CD4-positive, alpha-beta T cell treated with Interleukin-21 for 1 hour (primary cell): ENCODE measurements around the gene ANKS1B.
"Not testable (repeated sequence)": the region's sequence is repeated elsewhere in the genome, so short reads cannot be mapped to it uniquely, and the experiment has no call there.

Source experiments
- DNase-seq: peaks from one replicate; pipeline ENCODE4 v3.0.0-alpha.2; 2020

ANKS1B gene

DNA sequence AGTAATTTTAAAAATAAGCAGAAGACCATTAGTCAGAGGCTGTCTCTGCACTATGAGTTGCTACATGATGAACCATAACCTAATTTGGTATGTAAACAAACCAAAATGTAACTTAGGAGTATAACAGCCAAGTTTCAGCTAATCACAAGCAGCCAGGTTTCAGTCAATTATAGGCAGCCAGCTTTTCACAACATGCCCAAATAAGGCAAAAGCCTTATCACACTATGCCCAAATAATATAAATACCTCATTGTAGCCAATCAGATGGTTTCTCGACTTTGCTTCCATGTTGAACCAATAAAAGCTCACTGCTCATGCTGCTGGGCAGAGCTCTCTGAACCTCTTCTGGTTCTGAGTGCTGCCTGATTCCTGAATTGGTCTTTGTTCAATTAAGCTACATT, 298.6 kb downstream of the ANKS1B start:
- DNase-seq = no peak

DNA sequence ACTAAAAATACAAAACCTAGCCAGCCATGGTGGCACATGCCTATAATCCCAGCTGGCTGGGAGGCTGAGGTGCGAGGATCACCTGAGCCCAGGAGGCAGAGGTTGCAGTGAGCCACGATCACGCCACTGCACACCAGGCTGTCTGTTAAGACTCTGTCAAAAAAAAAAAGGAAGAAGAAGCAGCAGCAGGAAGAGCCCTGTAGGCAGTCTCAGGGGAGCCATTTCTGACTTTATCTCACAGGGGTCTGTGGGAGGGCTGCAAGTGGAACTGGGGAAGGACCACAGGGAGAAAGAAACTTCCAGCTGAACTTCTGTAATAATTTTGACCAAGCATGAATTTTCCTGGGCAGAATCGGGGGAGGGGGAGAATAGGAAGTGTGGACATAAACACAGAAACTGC, 304.5 kb downstream of the ANKS1B start:
- no peak for DNase-seq

DNA sequence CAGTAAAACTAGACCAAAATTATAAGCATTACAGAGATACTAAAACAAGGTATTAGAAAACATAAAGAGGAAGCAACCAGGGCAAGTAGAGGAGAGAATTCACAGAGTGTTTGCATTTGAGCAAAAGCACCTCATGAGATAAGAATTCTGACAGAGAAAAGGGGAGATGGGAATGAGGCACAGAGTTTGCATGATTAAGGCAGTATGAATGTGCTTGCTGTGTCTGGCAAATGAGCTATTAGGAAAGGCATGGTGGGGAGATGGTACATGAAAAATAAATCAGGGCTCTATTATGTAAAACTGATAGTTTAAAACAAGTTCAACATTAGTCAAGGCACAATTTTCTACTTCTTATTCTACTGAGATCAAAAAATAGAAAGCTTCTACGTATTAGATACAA, 314.1 kb downstream of the ANKS1B start:
- DNase-seq = no peak

DNA sequence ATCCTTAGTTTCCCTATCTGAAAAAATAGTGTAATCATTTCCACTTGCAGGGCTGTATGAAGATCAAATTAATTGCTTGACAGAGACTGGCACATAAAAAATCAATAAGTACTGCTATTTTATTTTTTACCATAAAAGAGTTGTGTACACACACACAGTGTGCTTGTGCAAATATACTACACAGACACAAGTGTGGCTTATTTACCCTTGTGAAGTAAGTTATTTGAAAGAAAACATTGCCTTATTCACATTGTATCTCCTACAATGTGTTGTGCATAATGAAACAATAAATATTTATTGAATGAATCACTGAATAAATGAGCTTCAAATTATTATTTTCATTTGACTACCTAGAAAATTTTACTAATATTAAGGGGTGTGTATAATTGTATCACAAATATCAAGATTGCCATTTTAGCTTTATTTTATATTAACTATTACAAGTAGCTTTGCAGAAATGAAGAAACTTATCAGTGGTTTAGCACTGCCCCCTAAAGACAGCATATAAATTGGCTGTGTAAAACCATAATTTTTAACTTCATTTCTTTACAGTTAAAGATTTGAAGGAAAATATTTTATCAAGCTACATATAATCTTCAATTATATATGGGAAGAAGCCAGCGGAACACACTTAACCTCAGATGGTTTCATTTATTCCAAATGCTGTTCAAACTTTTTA, 325.9 kb downstream of the ANKS1B start:
- no peak for DNase-seq

DNA sequence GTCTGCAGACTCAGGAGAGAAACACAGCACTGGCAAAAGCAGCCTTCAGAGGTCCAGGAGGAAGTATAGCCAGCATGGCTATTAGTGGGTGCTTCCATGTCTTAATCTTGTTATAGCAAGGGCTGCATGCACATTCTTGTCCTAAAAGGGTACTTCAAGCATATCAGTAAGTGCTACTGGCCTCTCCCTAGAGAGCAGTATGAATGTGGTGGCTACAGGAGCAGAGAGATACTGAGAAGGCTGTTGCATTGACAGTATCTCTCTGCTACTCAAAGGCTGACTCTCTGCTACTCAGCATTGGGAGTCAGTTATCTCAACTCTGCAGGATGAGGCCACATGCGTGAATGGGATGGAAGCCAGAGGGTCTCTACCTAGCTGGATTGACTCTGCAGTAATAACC, 335.2 kb downstream of the ANKS1B start:
- DNase-seq = no peak

DNA sequence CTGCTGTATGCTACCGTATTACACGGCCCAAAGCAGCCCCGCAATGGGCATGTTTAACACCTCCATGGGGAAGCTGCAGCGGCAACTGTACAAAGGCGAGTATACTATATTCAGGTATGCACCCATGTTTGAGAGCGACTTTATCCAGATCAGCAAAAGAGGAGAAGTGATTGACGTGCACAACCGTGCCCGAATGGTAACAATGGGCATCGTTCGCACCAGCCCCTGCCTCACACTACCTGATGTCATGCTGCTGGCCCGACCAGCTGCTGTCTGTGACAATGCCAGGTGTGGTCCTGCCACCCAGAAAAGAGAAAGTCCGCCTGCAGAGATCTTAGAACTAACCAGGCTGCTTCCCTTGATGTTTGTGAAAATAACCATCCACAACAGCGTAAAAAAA, 336.6 kb downstream of the ANKS1B start:
- DNase-seq = no peak

DNA sequence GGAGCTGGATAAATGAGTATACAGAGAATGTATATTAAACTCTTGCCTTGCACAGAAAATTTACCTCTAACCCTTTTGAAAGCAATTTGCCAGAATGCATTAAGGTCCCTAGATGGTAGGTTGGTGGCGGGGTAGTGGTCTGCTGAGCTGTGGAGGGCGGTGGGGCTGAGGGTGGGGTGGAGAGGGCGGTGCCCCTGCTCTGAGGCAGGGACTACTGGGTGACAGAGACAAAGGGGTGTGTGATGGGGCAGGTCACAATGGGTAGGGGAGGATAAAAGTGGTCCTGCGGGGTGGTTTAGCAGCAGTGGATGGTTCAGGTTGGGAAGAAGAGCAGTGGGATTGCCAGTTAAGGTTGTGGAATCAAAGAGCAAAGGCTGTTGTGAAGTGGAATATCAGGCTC, 337.3 kb downstream of the ANKS1B start, which contains the start of gene GARIN6:
GARIN6 (plus strand) TSS at position 301 of the 400 bp plus-strand sequence. CDS start 422 bp downstream, outside the sequence.
- no peak for DNase-seq

DNA sequence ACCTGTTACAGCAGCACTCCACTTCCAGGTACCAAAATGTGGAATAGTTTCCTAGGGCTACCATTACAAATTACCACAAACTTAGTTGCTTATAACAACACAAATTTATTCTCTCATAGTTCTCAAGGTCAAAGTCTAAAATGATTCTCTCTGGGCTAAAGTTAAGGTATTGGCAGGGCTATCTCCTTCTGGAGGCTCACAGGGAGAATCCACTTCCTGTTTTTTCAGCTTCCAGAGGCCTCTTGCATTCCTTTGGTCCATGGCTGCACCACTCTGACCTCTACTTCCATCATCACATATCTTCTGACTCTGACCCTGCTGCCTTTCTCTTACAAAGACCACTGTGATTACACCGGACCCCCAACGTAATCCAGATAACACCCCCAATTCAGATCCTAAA, 340.1 kb downstream of the ANKS1B start:
- no peak for DNase-seq

DNA sequence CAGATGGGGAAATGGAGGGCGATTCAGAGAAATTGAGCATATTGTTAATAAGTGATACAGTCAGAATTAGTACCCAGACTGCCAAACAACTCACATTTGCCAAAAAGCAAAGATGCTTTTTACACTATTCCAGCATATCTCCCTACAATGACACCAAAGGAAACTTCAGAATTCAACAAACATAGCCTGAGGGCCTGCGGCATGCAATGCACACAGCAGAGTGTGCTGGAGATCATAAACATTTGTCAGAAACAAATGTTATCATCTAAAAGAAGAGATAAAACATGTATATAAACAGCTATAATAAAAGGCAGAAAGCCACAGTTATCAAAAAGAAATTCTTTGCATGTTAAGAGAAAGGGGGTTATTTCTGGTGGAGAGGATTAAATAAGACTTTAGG, 357.3 kb downstream of the ANKS1B start:
- no peak for DNase-seq

DNA sequence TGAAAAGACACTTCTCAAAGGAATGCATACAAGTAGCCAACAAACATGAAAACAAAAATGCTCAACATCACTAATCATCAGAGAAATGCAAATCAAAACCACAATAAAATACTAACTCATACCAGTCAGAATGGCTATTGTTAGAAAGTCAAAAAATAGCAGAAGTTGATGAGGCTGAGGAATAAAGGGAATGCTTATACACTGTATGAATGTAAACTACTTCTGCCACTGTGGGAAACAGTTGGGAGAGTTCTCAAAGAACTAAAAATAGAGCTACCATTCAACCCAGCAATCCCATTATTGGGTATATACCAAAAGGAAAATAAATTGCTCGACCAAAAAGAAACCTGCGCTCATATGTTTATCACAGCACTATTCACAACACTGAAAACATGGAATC, 360.1 kb downstream of the ANKS1B start:
- DNase-seq = not testable (repeated sequence)

DNA sequence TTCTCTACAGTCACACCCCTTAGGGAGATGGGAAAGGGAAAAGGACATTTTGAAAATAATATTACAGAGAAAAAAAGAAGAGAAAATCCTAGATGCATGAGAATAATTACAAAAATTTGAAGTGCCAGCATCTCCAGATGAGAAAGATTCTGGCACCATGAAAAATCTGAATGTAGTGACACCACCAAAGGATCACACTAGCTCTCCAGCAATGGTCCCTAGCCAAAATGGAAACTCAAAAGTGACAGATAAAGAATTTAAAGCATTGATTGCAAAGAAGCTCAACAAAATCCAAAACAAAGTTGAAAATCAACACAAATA, 364.6 kb downstream of the ANKS1B start:
- no peak for DNase-seq

DNA sequence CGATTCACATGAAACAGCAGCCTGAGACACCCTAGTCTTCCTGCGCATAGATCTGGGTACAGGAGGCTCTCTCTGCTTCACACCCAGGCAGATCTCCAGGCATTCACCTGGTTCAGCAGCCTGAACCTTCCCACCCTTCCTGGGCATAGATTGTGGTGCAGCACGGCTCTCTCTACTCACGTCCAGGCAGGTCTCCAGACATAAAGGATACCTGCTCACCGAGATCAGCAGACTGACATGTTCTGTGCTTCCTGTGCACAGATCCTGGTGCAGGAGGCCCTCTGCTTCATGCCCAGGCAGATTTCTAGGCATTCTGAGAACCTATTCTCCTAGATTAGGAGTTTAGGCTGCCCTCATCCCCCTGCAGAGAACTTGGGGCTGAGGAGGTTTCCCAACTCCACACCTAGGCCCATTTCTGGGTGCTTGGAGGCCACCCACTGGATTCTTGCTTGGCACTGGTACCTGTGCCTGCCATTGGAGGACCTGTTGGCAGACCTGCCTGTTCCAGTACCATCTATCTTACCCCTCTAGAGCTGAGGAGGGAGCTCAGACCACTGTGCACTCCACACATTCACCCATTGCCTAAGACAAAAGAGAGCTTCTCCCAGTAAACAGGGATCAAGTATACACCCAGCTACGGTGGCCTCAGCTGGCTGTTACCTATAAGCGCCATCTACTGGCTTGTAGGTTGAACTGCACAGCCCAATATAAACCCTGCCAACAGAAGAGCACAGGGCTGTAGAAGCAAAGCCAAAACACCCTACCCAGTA, 365.2 kb downstream of the ANKS1B start:
- no peak for DNase-seq

DNA sequence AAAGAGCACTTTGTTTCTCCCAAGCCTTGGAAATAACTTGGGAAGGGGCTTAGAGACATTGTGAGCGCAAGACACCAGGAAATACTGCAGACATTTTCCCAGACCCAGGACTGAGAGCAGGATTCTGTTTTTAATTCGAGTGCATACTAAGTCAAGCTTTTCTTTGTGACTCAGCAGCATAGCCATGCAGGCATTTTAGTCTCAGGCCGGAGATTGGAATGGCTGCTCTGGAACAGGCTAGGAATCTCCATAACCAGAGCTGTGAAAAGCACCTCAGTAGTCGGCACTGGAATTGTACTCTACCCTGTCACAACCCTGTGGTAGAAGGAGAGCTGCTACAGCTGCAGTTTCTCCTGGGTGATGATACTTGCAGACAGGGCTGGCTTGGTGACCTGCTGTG, 366.1 kb downstream of the ANKS1B start:
- DNase-seq = no peak

DNA sequence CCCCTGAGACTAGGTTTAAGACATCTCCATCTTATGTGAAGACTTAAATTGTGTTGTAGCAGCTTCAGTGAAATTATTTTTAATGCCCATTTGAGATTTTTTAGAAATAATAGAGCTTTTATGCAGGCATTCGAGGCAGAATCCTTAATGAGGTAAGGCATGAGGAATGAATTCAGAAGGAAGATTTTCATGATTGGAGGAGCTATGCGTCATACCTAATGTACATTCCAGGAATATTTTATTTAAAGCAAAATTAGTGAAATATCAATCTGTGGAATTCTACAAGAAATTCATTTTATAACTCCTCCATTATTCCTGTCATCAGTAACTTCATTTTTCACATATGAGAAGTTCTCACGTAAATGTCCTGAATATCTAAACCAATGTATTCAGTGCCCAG, 373.1 kb downstream of the ANKS1B start:
- no peak for DNase-seq

DNA sequence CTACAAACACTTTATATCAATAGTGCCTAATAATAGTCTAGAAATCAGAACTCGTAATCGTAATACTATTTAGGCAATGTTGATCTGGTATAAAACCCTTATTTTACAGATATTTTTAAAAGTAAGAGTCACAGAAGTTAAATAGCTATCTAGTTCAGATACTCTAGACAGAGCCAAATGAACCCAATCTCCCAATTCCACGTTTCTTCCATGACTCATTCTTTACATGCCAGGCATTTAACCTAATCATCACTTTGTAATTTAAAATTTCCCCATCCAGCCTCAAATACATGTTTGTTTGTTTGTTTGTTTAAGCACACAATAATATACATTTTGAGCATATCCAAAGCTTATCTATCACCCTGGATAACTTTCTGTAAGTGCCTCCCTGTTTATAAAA, 373.6 kb downstream of the ANKS1B start:
- no peak for DNase-seq

DNA sequence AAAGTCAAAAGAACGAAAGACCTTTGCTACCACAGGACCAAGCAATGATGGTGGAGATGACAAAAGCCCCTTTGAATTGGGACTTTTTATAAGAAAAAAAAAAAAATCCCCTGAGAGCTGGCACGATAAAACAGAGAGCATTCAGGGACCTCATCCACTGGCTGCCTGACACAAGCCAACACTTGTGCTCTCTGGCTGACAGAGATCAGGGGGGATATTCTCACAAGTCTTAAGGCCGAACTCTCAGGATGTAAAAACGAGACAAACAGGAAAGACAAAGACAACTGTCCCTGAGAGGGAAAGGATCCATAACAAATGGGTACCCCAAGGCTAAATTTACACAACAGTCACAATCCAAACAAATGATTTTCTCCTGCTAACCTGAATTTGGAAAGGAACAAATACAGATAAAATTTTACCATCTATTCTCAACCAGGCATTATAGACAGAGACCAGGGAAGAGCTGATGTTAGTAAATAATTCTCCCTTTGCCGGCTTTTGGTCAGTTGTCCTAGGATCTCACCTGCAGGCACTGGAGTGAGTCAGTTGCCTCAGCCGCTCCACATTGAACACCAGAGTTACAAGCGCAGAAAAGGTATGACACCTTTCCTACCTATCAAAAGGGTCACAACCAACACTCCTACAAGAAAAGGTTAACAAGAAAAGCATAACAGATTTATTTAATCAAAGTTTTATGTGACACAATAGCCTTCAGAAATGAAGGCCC, 375.1 kb downstream of the ANKS1B start:
- DNase-seq = no peak

DNA sequence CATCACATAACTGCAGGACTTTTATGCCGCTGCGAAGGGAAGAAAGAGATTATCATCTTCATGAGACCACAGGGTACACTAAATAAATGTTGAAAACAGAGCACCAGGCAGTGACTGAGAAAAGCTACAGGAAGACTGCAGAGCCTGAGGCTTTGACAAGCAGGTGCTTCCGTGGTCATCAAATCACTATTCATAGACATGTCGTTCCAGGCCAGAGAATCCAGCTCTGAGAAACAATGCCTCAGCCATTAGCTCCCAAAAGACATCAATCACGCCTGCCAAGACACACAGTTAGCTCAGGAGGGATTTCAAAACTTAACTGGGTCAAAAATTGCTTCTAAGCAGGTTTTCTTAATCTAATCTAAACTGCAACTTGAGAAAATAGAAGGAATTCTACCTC, 384.3 kb downstream of the ANKS1B start:
- no peak for DNase-seq

DNA sequence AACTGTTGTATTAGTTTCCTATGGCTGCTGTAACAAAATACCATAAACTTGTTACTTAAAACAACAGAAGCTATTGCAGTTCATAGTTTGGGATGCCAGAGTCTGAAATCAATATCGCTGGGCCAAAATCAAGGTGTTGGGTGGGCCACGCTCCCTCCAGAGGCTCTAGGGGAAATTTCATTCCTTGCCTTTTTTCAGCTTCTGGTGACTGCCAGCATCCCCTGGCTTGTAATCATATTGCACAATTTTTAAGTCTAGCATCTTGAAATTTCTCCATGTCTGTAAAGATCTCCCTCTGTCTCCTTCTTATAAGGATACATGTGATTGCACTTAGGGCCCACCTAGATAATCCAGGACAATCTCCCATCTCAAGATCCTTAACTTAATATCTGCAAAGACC, 386.0 kb downstream of the ANKS1B start:
- no peak for DNase-seq

DNA sequence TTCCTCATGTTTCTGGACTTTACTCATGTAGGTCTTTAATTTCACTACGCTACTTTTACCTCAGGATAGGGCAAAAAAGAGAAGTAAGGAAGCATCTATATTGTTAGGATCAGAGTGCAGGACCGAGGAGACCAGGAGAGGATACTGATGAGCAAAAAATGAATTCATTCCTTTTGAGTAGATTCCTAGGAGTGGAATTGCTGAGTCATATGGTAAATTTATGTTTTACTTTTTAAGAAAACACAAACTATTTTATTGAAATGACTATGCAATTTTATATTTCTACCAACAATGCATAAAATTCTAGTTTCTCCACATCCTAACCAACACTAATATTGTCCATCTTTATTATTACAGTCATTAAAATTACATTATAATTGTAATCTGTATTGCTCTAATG, 388.0 kb downstream of the ANKS1B start:
- no peak for DNase-seq

DNA sequence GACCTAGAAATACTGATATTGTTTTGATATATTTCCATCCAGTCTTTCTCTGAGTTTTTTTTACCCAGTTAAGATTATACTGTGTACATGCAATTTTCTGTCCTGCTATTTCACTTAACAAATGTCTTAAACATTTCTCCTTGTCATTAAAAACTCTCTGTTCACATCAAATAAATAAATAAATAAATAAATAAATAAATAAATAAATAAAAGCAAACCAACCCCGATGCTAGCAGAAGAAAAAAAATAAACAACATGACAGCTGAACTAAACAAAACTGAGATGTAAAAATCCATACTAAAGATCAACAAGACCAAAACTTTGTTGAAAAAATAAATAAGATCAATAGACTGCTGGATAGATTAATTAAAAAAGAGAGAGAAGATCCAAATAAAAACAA, 407.6 kb downstream of the ANKS1B start:
- DNase-seq = not testable (repeated sequence)

DNA sequence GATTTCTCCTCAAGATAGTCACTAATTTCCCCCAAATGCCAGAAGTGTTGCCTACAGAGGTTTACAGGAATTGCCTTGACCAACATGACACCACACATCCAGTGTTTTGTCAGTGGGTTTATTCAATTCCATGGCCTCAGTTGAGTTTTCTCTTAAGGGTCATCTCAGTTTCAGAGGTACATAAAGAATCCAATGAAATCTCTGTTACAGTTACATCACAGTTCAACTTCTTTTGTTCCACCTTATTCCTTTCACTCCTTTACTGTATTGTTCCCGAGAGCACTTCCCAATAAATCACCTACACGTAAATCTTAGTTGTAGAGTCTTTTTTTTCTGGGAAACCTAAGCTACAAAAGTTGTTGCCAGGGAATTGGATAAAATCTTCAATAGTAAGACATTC, 410.8 kb downstream of the ANKS1B start:
- DNase-seq = no peak

DNA sequence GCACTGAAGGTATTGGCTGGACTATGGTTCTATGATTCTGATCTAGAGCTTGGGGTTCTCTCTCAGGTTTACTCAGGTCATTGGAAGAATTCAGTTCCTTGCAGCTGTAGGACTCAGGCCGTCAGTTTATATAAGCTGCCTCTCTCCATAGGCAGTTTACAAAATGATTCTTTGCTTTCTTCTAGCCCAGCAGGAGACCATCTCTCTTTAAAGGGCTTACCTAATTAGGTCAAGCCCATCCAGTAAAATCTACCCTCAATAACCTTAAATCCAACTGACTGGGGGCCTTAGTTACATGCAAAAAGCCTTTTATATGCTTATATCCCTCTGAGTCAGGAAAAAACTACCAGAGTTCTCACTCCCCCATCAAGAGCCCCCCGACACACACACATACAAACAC, 417.7 kb downstream of the ANKS1B start:
- DNase-seq = no peak

DNA sequence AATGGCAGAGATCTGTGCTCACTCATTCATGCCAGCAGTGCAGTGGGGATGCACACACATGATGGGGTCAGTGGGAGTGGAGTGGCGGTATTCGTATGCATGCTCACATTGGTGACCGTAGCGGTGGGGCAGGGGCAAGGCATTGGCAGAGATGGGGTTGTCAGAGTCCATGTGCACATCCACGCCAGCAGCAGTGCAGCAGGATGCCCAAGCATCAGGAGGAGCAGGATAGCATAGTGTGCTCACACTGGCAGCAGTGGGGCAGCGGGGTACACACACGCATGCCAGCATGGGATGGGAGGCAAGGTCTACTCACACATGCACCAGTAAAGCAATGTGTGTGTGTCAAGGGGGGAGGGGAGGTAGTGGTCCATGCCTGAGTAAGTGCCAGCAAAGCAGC, 426.6 kb downstream of the ANKS1B start:
- no peak for DNase-seq

DNA sequence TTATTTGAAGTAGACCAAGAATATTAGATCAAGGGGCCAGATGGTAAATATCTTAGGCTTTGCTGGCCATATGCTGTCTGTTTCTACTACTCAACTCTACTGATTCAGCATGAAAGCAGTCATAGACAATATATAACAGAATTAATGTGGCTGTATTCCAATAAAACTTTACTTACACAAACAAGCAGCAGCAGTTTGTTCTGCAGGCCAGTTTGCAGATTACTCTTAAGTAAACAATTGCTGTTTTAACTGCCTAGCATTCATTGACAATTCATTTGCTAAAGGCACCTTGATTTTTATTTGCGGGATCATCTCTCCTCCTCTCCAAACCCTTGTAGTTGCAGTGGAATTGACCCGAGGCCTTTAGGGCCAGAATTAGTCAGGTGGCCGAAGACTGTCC, 431.3 kb downstream of the ANKS1B start:
- no peak for DNase-seq
